Keratinocyte (primary cell): ENCODE data around the gene STPG4. TPM values are rescaled to one million over a fixed set of nuclear protein-coding genes. Genes with fewer than 3 reads are reported as not detected.

Source experiments
- DNase-seq: peaks from one replicate; pipeline ENCODE4 v3.0.0-alpha.2; 2011; ENCODE audit warnings: low read depth, missing footprints, low spot score
- FAIRE-seq: peaks from 2 replicates; lab custom pipeline; 2011; peaks lifted over from hg19 to GRCh38; lab: Jason Lieb, UNC
- H2AFZ ChIP-seq: 2 replicates; pipeline ENCODE4 v1.6.0; 2012; ENCODE audit warnings: low read length, control low read depth, inconsistent platforms; ENCODE audit not compliant: control insufficient read depth
- H3K27ac ChIP-seq: 2 replicates; pipeline ENCODE4 v1.5.1; 2011; ENCODE audit warnings: low read length; ENCODE audit not compliant: control insufficient read depth, insufficient read depth
- H3K27me3 ChIP-seq: 3 replicates; pipeline ENCODE4 v1.6.0; 2011; ENCODE audit warnings: low read length; ENCODE audit not compliant: control insufficient read depth, insufficient read depth; ENCODE audit errors: extremely low read depth
- H3K36me3 ChIP-seq, 2 experiments: 2 replicates in 1 of 2; 3 replicates in 1 of 2; pipeline ENCODE4 v1.5.1; 2011; ENCODE audit warnings: low read length in 2 of 2, mild to moderate bottlenecking in 1 of 2; ENCODE audit not compliant: control insufficient read depth in 2 of 2, insufficient read depth in 2 of 2; ENCODE audit errors: extremely low read depth in 1 of 2
- H3K4me1 ChIP-seq: 3 replicates; pipeline ENCODE4 v1.5.1; 2011; ENCODE audit warnings: low read length; ENCODE audit not compliant: control insufficient read depth, insufficient read depth; ENCODE audit errors: extremely low read depth
- H3K4me2 ChIP-seq: 3 replicates; pipeline ENCODE4 v1.6.0; 2011; ENCODE audit warnings: low read depth, low read length; ENCODE audit not compliant: control insufficient read depth, insufficient read depth; ENCODE audit errors: extremely low read depth
- H3K4me3 ChIP-seq, 3 experiments: fragments of 200-600 bp in 1 of 3; sonication (generic) in 1 of 3; 2 replicates in 2 of 3; 3 replicates in 1 of 3; pipeline ENCODE4 v1.5.1; 2011 to 2016; ENCODE audit warnings: low read length in 3 of 3, mild to moderate bottlenecking in 3 of 3, control low read depth in 2 of 3, inconsistent platforms in 1 of 3, low read depth in 1 of 3, mixed read lengths in 1 of 3, mixed run types in 1 of 3, moderate library complexity in 1 of 3; ENCODE audit not compliant: control insufficient read depth in 2 of 3, insufficient read depth in 2 of 3; ENCODE audit errors: extremely low read depth in 1 of 3
- H3K79me2 ChIP-seq: 2 replicates; pipeline ENCODE4 v1.6.0; 2012; ENCODE audit warnings: low read length; ENCODE audit not compliant: control insufficient read depth, insufficient read depth
- H3K9ac ChIP-seq: 3 replicates; pipeline ENCODE4 v1.6.0; 2011; ENCODE audit warnings: low read length; ENCODE audit not compliant: control insufficient read depth, insufficient read depth; ENCODE audit errors: extremely low read depth
- H3K9me1 ChIP-seq: 3 replicates; pipeline ENCODE4 v1.6.0; 2011; ENCODE audit warnings: low read length; ENCODE audit not compliant: control insufficient read depth, insufficient read depth; ENCODE audit errors: extremely low read depth
- H3K9me3 ChIP-seq: 2 replicates; pipeline ENCODE4 v1.5.1; 2012; ENCODE audit warnings: low read depth, low read length; ENCODE audit not compliant: control insufficient read depth
- H4K20me1 ChIP-seq: 3 replicates; pipeline ENCODE4 v1.6.0; 2011; ENCODE audit warnings: low read length; ENCODE audit not compliant: control insufficient read depth, insufficient read depth; ENCODE audit errors: extremely low read depth
- CTCF ChIP-seq, 3 experiments: IDR thresholded peaks in 1 of 3; conservative IDR thresholded peaks in 1 of 3; optimal IDR thresholded peaks in 1 of 3; 2 replicates in 2 of 3; 3 replicates in 1 of 3; pipeline versions ENCODE3 to v1.5.1; 2011; ENCODE audit warnings: low read length in 3 of 3, mild to moderate bottlenecking in 3 of 3, moderate library complexity in 2 of 3, control low read depth in 1 of 3, inconsistent platforms in 1 of 3; ENCODE audit not compliant: insufficient read depth in 2 of 3; ENCODE audit errors: extremely low read depth in 1 of 3
- EZH2 ChIP-seq: IDR thresholded peaks from one replicate; pipeline ENCODE4 v1.6.1; 2012; ENCODE audit warnings: inconsistent platforms, mild to moderate bottlenecking, low read length, moderate library complexity
- dilution Hi-C: fragments of 300-500 bp; cut with MboI; formaldehyde crosslinking; loops from one replicate; pipeline ENCODE4 v1.7.0; 2020; ENCODE audit warnings: low sequenced_read_pairs; ENCODE audit not compliant: extremely low pct_ligation_motif_present
- polyA plus RNA-seq, 5 experiments: library from polyadenylated mRNA; depleted of rRNA in 3 of 5; stranded (reverse) in 3 of 5; stranded (forward) in 1 of 5; unstranded in 1 of 5; fragments of >200 nt; gene quantifications; 1 replicate in 1 of 5; 2 replicates in 3 of 5; 3 replicates in 1 of 5; pipeline versions ENCODE4 v1.2.1 to v1.2.3, GENCODE V29; 2011 to 2012; ENCODE audit warnings: missing spikeins in 2 of 5, low read depth in 1 of 5, low replicate concordance in 1 of 5

STPG4 gene
- polyA plus RNA-seq, 1 donor (not counting 4 experiments of a cell fraction or from before 2014, with no cell fraction given), result 0.26 TPM

- Histone ChIP-seq H3K9me3 (no peaks in the 10 kb centered on the region), H3K27me3 (no peaks in the 10 kb centered on the region), H3K9ac (no peak overlapping the region), H2AFZ (no peak overlapping the region), H3K4me3 (no peak overlapping the region), H3K79me2 (peaks cover 18% of the 10 kb centered on the region), H3K27ac (no peak overlapping the region), H3K4me1 (peaks cover 8% of the 10 kb centered on the region), H3K9me1 (no peaks in the 10 kb centered on the region), H3K36me3 (no peaks in the 10 kb centered on the region), H3K4me2 (no peak overlapping the region), H4K20me1 (peaks cover 10% of the 10 kb centered on the region)
- dilution Hi-C loops, result no loop called here
- no peak for DNase-seq
- FAIRE-seq, result no peak
- no peak for TF ChIP-seq EZH2
- no peak for TF ChIP-seq CTCF (optimal IDR thresholded peaks at IDR 0.05 in 1 of 3, IDR thresholded peaks at IDR 0.05 in 1 of 3, conservative IDR thresholded peaks at IDR 0.05 in 1 of 3; ENCODE audit: extremely low read depth in 1 of 3, insufficient read depth in 2 of 3, low read length in 3 of 3)
Observed at GRCh38 chr2:47179388-47179787, 24.3 kb upstream of the STPG4 start.

- no peaks in the 10 kb centered on the region for H3K27me3 ChIP-seq
- H3K79me2 ChIP-seq, result peaks cover 29% of the 10 kb centered on the region
- peaks cover 14% of the 10 kb centered on the region for H4K20me1 ChIP-seq
- H3K9me1 ChIP-seq, result no peaks in the 10 kb centered on the region
- no peak overlapping the region for H3K9ac ChIP-seq
- dilution Hi-C loops, result no loop called here
- TF ChIP-seq CTCF (optimal IDR thresholded peaks at IDR 0.05 in 1 of 3, IDR thresholded peaks at IDR 0.05 in 1 of 3, conservative IDR thresholded peaks at IDR 0.05 in 1 of 3; ENCODE audit: extremely low read depth in 1 of 3, insufficient read depth in 2 of 3, low read length in 3 of 3) (no peak), EZH2 (no peak)
- no peaks in the 10 kb centered on the region for H3K9me3 ChIP-seq
- no peak for DNase-seq
- H3K27ac ChIP-seq, result no peak overlapping the region
- H3K4me1 ChIP-seq, result peaks cover 16% of the 10 kb centered on the region
- H3K36me3 ChIP-seq, result no peaks in the 10 kb centered on the region
- no peak overlapping the region for H3K4me2 ChIP-seq
- no peak overlapping the region for H2AFZ ChIP-seq
- H3K4me3 ChIP-seq, result no peak overlapping the region
- no peak for FAIRE-seq
Observed at GRCh38 chr2:47178341-47178740, 23.2 kb upstream of the STPG4 start.
